GM23248 (cell line): ENCODE results near the gene CCDC192.

Experiments
- EZH2 ChIP-seq: fragments of 200-600 bp; sonication (generic); IDR thresholded peaks from 2 replicates; pipeline ENCODE4 v1.6.1; 2018; ENCODE audit warnings: antibody characterized with exemption, mild to moderate bottlenecking; ENCODE audit not compliant: insufficient read depth, poor library complexity, severe bottlenecking
- EZH2phosphoT487 ChIP-seq: fragments of 200-600 bp; sonication (generic); IDR thresholded peaks from 2 replicates; pipeline ENCODE4 v1.6.1; 2018; ENCODE audit warnings: antibody characterized with exemption, moderate library complexity, mild to moderate bottlenecking, low read depth; ENCODE audit not compliant: insufficient read depth

DNA sequence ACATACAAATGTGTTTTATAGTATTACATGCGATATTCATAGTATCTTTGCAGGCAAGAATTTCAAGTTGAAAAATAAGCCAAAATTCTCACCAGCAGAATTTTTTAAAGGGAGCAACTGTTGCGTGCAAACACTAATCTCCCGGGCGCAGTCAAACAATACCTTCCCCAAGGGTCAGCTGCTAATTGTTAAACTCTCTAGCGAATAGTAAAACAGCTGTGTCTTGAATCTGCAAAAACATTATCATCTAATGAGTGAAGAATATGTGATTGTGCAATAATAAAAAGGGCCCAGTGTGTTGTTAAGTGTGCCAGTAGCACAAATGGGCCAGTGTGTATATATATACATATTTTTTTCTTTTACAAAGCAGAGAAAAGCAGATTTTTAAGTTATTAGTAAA, 131.4 kb downstream of the CCDC192 start:
- no peak for TF ChIP-seq EZH2
- TF ChIP-seq EZH2phosphoT487: no peak
